Type B pancreatic cell (in vitro differentiated cells): ENCODE measurements around the gene RCBTB1. TPM values are rescaled to one million over a fixed set of nuclear protein-coding genes. Genes with fewer than 3 reads are reported as not detected.
A peak's percentile ranks its signal among the peaks of the same experiment; 100 is the strongest.
"Not testable (repeated sequence)": the region's sequence is repeated elsewhere in the genome, so short reads cannot be mapped to it uniquely, and the experiment has no call there.

Experiments used
- DNase-seq: peaks from one replicate; pipeline ENCODE4 v3.0.0; 2021; ENCODE audit warnings: mixed read lengths; ENCODE audit not compliant: unreplicated experiment; ENCODE audit errors: extremely low spot score
- H3K27ac Mint-ChIP-seq: 2 replicates; pipeline ENCODE4 v1.8.0; 2021; ENCODE audit warnings: mild to moderate bottlenecking, mixed read lengths
- H3K27me3 Mint-ChIP-seq: 2 replicates; pipeline ENCODE4 v1.8.0; 2021; ENCODE audit warnings: mixed read lengths
- H3K36me3 Mint-ChIP-seq: 2 replicates; pipeline ENCODE4 v1.8.0; 2021; ENCODE audit warnings: mixed read lengths
- H3K4me1 Mint-ChIP-seq: one replicate; pipeline ENCODE4 v1.8.0; 2021; ENCODE audit warnings: mixed read lengths; ENCODE audit not compliant: unreplicated experiment
- H3K4me3 Mint-ChIP-seq: 2 replicates; pipeline ENCODE4 v1.8.0; 2021; ENCODE audit warnings: mild to moderate bottlenecking, mixed read lengths
- H3K9me3 Mint-ChIP-seq: 2 replicates; pipeline ENCODE4 v1.8.0; 2021; ENCODE audit warnings: mixed read lengths
- total RNA-seq: library from RNA; stranded (reverse); gene quantifications from 2 replicates; pipeline ENCODE4 v1.2.1, GENCODE V29; 2021; ENCODE audit warnings: low replicate concordance
- TF ChIP-seq, protein P1 (sequence below): fragments of 200-600 bp; sonication (generic); conservative IDR thresholded peaks from 2 replicates; pipeline ENCODE4 v1.5.0; 2021; ENCODE audit warnings: antibody characterized with exemption, mild to moderate bottlenecking

Gene RCBTB1
- total RNA-seq, 1 donor from 2014 or later = 30.7 TPM

DNA sequence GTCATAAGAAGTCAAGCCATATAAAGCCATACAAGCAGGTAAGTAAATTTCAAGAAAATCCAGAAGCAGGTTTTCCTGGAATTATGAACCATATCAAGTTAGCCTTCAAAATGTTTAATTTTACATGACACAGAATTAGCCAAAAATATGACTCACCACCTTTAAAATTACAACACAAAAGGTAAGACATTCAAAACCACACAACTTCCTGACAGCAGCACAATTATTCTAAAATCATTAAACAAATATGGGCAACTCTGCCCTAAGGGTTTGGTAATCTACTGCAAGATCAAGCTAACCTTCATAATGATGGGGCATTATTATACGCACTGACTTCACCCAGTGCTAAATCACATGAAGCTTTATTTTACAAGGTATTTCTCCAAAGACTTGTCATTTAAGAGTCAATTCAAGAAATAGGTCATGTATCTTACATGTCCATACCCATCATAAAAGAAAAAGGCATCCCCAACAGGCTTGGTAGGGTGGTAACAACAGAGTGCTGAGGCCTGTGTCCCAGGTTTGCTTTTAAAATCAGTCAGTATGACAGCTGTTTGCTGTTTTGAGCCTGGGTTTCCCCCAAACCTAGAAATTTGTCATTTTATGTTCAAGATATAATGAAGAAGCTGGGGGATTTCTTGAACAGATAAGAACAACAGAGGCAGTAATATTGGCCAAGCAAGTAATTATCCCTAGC lies 15.2 kb downstream of the RCBTB1 start:
- no peak for DNase-seq
- peaks cover 19% of the 10 kb centered on the region for H3K36me3 Mint-ChIP-seq
- H3K4me3 Mint-ChIP-seq = no peak overlapping the region
- no peaks in the 10 kb centered on the region for H3K27me3 Mint-ChIP-seq
- peaks cover 10% of the 10 kb centered on the region for H3K4me1 Mint-ChIP-seq
- TF ChIP-seq, protein P1, sequence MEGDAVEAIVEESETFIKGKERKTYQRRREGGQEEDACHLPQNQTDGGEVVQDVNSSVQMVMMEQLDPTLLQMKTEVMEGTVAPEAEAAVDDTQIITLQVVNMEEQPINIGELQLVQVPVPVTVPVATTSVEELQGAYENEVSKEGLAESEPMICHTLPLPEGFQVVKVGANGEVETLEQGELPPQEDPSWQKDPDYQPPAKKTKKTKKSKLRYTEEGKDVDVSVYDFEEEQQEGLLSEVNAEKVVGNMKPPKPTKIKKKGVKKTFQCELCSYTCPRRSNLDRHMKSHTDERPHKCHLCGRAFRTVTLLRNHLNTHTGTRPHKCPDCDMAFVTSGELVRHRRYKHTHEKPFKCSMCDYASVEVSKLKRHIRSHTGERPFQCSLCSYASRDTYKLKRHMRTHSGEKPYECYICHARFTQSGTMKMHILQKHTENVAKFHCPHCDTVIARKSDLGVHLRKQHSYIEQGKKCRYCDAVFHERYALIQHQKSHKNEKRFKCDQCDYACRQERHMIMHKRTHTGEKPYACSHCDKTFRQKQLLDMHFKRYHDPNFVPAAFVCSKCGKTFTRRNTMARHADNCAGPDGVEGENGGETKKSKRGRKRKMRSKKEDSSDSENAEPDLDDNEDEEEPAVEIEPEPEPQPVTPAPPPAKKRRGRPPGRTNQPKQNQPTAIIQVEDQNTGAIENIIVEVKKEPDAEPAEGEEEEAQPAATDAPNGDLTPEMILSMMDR = no peak
- no peak overlapping the region for H3K27ac Mint-ChIP-seq
- H3K9me3 Mint-ChIP-seq = no peaks in the 10 kb centered on the region

DNA sequence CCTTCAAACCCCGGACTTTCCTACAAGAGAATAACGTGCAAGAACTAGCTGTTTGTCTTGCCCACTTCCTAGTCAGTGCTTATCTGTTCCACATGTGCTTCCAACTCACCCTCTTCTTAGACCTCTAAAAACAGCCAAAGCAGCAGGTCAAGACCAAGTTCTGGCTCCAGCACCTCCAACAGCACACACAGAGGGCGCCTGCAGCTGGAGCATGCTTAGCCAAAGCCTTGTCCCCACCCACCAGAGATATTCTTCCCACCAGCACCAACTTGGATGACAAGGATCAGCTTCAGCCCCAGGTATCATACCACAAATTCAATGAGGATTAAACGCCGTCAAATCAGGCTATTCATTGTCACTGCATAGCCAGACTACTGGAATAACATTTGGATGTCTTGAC lies 17.9 kb downstream of the RCBTB1 start:
- Mint-ChIP-seq H3K27me3 (peaks cover 2% of the 10 kb centered on the region), H3K9me3 (no peaks in the 10 kb centered on the region), H3K36me3 (peaks cover 21% of the 10 kb centered on the region), H3K4me3 (no peak overlapping the region), H3K27ac (no peak overlapping the region), H3K4me1 (peaks cover 10% of the 10 kb centered on the region)
- TF ChIP-seq, protein P1 = no peak
- DNase-seq = no peak

DNA sequence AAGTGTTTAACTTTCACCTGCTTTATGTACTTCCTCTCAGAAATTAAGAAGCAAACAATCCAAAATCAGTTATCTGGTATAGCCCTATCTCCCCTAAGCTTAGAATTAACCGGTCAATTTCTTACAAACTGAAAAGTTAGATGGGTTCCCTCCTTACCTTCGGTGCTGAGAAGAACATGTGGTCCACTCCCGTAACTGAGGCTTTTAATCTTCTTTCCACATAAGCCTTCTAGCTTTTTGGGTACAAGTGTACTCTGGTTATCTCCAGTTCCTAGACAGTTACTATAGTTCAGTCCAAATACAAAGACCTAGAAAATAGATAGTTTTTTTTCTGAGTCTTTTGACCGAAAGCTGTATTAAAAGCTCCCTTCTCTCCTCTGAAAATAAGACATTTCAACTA lies 18.9 kb downstream of the RCBTB1 start:
- TF ChIP-seq, protein P1 = no peak
- Mint-ChIP-seq H3K4me3 (no peak overlapping the region), H3K36me3 (peaks cover 21% of the 10 kb centered on the region), H3K27ac (no peak overlapping the region), H3K9me3 (no peaks in the 10 kb centered on the region), H3K27me3 (peaks cover 2% of the 10 kb centered on the region), H3K4me1 (peaks cover 10% of the 10 kb centered on the region)
- DNase-seq = no peak

DNA sequence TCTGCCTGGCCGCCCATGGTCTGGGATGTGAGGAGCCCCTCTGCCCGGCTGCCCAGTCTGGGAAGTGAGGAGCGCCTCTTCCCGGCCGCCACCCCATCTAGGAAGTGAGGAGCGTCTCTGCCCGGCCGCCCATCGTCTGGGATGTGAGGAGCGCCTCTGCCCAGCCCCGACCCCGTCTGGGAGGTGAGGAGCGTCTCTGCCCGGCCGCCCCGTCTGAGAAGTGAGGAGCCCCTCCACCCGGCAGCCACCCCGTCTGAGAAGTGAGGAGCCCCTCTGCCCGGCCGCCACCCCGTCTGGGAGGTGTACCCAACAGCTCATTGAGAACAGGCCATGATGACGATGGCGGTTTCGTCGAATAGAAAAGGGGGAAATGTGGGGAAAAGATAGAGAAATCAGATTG lies 19.9 kb downstream of the RCBTB1 start:
- not testable (repeated sequence) for H3K9me3 Mint-ChIP-seq, H3K4me3 Mint-ChIP-seq, H3K27ac Mint-ChIP-seq, DNase-seq, H3K27me3 Mint-ChIP-seq
- Mint-ChIP-seq H3K36me3 (peaks cover 21% of the 10 kb centered on the region), H3K4me1 (peaks cover 12% of the 10 kb centered on the region)

DNA sequence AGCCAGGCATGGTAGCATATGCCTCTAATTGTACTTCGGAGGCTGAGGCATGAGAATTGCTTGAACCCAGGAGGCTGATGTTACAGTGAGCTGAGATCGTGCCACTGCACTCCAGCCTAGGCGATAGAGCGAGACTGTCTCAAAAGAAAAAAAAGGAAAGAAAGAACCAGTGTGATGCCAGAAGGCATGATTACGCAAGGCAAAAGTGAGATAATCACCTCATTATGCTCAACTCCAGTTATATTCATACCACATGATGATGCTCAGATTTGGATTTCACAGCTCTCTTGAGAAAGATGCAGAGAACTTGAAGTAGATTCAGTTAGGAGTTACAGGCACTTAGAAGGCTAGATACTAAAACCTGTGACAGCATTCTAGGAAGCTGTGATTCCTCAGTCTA lies 21.8 kb downstream of the RCBTB1 start:
- H3K4me1 Mint-ChIP-seq = peaks cover 5% of the 10 kb centered on the region
- no peaks in the 10 kb centered on the region for H3K9me3 Mint-ChIP-seq
- peaks cover 2% of the 10 kb centered on the region for H3K27me3 Mint-ChIP-seq
- H3K27ac Mint-ChIP-seq = no peak overlapping the region
- DNase-seq = no peak
- H3K4me3 Mint-ChIP-seq = no peak overlapping the region
- peaks cover 32% of the 10 kb centered on the region for H3K36me3 Mint-ChIP-seq
- TF ChIP-seq, protein P1 = no peak

DNA sequence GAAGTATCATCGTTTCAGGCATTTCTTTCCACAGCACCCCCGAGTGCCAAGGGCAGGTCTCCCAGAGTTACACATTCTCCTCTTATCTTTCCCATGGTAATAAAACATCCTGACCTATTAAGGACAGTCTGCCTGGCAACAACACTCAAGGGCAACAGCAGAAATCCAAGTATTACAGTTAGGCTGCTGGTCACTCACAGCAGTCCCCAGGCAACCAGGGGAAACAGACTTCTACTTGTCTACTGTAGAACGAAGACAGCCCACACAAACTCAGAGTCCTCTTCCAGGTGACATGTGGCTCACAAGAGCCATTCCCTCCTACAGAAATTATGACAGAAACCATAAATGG lies 24.3 kb downstream of the RCBTB1 start:
- peak overlapping the region; percentile 45 for H3K27ac Mint-ChIP-seq
- peaks cover 2% of the 10 kb centered on the region for H3K27me3 Mint-ChIP-seq
- peak overlapping the region; percentile 11 for H3K4me3 Mint-ChIP-seq
- no peaks in the 10 kb centered on the region for H3K9me3 Mint-ChIP-seq
- TF ChIP-seq, protein P1 = no peak
- H3K36me3 Mint-ChIP-seq = peaks cover 27% of the 10 kb centered on the region
- DNase-seq = no peak
- peaks cover 5% of the 10 kb centered on the region for H3K4me1 Mint-ChIP-seq
